ENCODE results near the gene SARNP.

DNA sequence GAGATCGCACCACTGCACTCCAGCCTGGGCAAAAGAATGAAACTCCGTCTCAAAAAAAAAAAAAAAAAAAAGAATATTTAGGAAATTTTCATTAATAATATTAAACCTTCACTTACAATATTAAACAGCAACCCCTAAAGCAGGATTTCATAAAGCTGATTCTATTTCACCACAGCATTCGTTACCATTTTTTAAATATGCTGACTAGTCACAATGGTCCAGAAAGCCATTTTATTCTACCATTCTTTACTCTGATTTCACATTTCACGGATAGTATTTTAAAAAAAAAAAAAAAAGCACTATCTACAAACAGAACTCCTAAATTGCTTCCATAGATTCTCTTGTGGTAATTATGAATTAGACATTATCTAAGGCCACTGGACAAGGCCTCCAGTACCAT lies 27.6 kb downstream of the SARNP start:
- TF ChIP-seq POLR2AphosphoS5 (IDR thresholded peaks at IDR 0.05; ENCODE audit: low read depth, low read length) = no peak
- TF ChIP-seq TAF1 (IDR thresholded peaks at IDR 0.05; ENCODE audit: borderline replicate concordance, insufficient read depth, low read length) = no peak
